WTC11 (cell line): Measurements from ENCODE around the gene C17orf100. TPM values are rescaled to one million over a fixed set of nuclear protein-coding genes. Genes with fewer than 3 reads are reported as not detected.
"Not testable (repeated sequence)": the region's sequence is repeated elsewhere in the genome, so short reads cannot be mapped to it uniquely, and the experiment has no call there.

Experiments
- ATAC-seq: fragments of 200-7000 bp; cut with Tn5 transposase; 2 replicates; pipeline ENCODE4 v1.10.0; 2021; ENCODE audit warnings: mild to moderate bottlenecking, moderate library complexity
- CTCF ChIA-PET: fragments of 300-600 bp; sonication (Branson Sonifier 250); formaldehyde crosslinking; loops from one replicate; lab custom pipeline; 2021; ENCODE audit warnings: antibody characterized with exemption; lab: Charles Lee
- POLR2A ChIA-PET: fragments of 350-600 bp; sonication (Branson Sonifier 250); formaldehyde crosslinking; loops from one replicate; lab custom pipeline; 2021; ENCODE audit warnings: antibody characterized with exemption; lab: Charles Lee
- DNase-seq: peaks from one replicate; pipeline ENCODE4 v3.0.0; 2021; ENCODE audit warnings: low spot score
- H3K27ac Mint-ChIP-seq: 2 replicates; pipeline ENCODE4 v1.8.0; 2021; ENCODE audit warnings: mixed read lengths
- H3K27me3 Mint-ChIP-seq: 2 replicates; pipeline ENCODE4 v1.8.0; 2021; ENCODE audit warnings: low read depth, mild to moderate bottlenecking, moderate library complexity, mixed read lengths
- H3K36me3 Mint-ChIP-seq: 2 replicates; pipeline ENCODE4 v1.8.0; 2021; ENCODE audit warnings: mixed read lengths
- H3K4me1 Mint-ChIP-seq: 2 replicates; pipeline ENCODE4 v1.8.0; 2022; ENCODE audit warnings: mixed read lengths
- H3K4me3 Mint-ChIP-seq: 2 replicates; pipeline ENCODE4 v1.8.0; 2021; ENCODE audit warnings: mild to moderate bottlenecking, moderate library complexity, mixed read lengths
- H3K9me3 Mint-ChIP-seq: 2 replicates; pipeline ENCODE4 v1.8.0; 2021; ENCODE audit warnings: mixed read lengths
- ATF1 ChIP-seq: sonication (generic); formaldehyde crosslinking; IDR thresholded peaks from 2 replicates; pipeline ENCODE4 v1.8.1; 2023; ENCODE audit warnings: mild to moderate bottlenecking, moderate library complexity, missing genetic modification reagents
- EMX1 ChIP-seq: fragments of 250-450 bp; sonication (Bioruptor Pico); IDR thresholded peaks from 2 replicates; pipeline ENCODE4 v1.8.0; 2021; ENCODE audit warnings: mild to moderate bottlenecking
- KAT7 ChIP-seq: sonication (generic); formaldehyde crosslinking; IDR thresholded peaks from 2 replicates; pipeline ENCODE4 v1.8.1; 2023; ENCODE audit warnings: missing genetic modification reagents, mild to moderate bottlenecking, borderline replicate concordance
- ZNF416 ChIP-seq: fragments of 250-450 bp; sonication (Bioruptor Pico); IDR thresholded peaks from 2 replicates; pipeline ENCODE4 v1.9.0; 2021; ENCODE audit warnings: mild to moderate bottlenecking, inconsistent platforms
- ZNF671 ChIP-seq: fragments of 250-450 bp; sonication (Bioruptor Pico); IDR thresholded peaks from 2 replicates; pipeline ENCODE4 v1.8.0; 2021; ENCODE audit warnings: mild to moderate bottlenecking
- total RNA-seq: library from RNA; stranded (reverse); gene quantifications from 3 replicates; pipeline ENCODE4 v1.2.3, GENCODE V29; 2021
- TF ChIP-seq, protein P1 (sequence below): fragments of 250-450 bp; sonication (Bioruptor Pico); IDR thresholded peaks from 2 replicates; pipeline ENCODE4 v1.9.0; 2021; ENCODE audit warnings: mild to moderate bottlenecking, borderline replicate concordance
- TF ChIP-seq, protein P2 (sequence below): fragments of 200-600 bp; IDR thresholded peaks from 2 replicates; pipeline ENCODE4 v1.8.0; 2022; ENCODE audit warnings: antibody characterized with exemption
- TF ChIP-seq, protein P3 (sequence below): sonication (generic); formaldehyde crosslinking; IDR thresholded peaks from 2 replicates; pipeline ENCODE4 v1.8.0; 2023; ENCODE audit warnings: missing genetic modification reagents, mild to moderate bottlenecking, borderline replicate concordance
- TF ChIP-seq, protein P4 (sequence below): sonication (generic); formaldehyde crosslinking; IDR thresholded peaks from 2 replicates; pipeline ENCODE4 v1.8.1; 2022; ENCODE audit warnings: low read depth, mild to moderate bottlenecking, moderate library complexity, missing genetic modification reagents, borderline replicate concordance
- TF ChIP-seq, protein P5 (sequence below): sonication (generic); formaldehyde crosslinking; IDR thresholded peaks from 2 replicates; pipeline ENCODE4 v1.8.1; 2023; ENCODE audit warnings: mild to moderate bottlenecking, missing genetic modification reagents, borderline replicate concordance

The C17orf100 gene
- total RNA-seq, 1 experiment from 2014 or later = 2.7 TPM

DNA sequence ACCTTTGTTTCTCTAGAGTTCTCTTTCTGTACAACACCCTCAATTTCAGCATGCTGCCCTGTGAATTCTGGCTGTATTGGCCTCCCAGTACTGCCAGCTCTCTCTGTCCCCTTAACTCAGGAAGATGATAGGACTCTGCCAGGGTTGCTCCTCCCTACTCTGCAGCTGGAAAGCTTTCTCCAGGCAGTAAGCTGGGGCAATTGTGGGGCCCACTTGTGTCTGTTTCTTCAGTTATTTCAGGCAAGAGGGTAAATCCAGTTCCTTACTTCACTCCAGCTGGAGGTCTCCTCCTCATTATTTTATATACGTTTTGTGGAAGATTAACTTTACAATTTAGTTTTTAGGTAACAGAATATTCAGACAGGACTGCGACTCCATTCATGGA is 9.9 kb downstream of the C17orf100 start (continued):
- TF ChIP-seq, protein P1, sequence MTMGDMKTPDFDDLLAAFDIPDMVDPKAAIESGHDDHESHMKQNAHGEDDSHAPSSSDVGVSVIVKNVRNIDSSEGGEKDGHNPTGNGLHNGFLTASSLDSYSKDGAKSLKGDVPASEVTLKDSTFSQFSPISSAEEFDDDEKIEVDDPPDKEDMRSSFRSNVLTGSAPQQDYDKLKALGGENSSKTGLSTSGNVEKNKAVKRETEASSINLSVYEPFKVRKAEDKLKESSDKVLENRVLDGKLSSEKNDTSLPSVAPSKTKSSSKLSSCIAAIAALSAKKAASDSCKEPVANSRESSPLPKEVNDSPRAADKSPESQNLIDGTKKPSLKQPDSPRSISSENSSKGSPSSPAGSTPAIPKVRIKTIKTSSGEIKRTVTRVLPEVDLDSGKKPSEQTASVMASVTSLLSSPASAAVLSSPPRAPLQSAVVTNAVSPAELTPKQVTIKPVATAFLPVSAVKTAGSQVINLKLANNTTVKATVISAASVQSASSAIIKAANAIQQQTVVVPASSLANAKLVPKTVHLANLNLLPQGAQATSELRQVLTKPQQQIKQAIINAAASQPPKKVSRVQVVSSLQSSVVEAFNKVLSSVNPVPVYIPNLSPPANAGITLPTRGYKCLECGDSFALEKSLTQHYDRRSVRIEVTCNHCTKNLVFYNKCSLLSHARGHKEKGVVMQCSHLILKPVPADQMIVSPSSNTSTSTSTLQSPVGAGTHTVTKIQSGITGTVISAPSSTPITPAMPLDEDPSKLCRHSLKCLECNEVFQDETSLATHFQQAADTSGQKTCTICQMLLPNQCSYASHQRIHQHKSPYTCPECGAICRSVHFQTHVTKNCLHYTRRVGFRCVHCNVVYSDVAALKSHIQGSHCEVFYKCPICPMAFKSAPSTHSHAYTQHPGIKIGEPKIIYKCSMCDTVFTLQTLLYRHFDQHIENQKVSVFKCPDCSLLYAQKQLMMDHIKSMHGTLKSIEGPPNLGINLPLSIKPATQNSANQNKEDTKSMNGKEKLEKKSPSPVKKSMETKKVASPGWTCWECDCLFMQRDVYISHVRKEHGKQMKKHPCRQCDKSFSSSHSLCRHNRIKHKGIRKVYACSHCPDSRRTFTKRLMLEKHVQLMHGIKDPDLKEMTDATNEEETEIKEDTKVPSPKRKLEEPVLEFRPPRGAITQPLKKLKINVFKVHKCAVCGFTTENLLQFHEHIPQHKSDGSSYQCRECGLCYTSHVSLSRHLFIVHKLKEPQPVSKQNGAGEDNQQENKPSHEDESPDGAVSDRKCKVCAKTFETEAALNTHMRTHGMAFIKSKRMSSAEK (CRISPR knock-in tag) = no peak
- no peak for TF ChIP-seq ZNF671 (CRISPR knock-in tag)

DNA sequence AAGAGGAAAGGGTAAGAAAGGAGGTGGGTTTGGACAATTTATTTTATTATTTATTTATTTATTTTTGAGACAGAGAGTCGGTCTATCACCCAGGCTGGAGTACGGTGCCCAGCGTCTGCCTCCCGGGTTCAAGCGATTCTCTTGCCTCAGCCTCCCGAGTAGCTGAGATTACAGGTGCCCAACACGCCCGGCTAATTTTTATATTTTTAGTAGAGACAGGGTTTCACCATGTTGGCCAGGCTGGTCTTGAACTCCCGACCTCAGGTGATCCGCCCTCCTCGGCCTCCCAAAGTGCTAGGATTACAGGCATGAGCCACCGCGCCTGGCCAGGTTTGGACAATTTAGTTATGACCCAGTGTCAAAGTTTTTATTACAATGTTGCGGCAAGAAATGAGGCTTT is 11.6 kb downstream of the C17orf100 start:
- CTCF ChIA-PET = interaction anchor here (0.6 kb wide), 1 partner anchor 897 kb away, joined by 3 read pairs; no protein-coding TSS in a partner anchor
- DNase-seq, H3K4me3 Mint-ChIP-seq, POLR2A ChIA-PET, H3K27ac Mint-ChIP-seq, H3K9me3 Mint-ChIP-seq, ATAC-seq, H3K36me3 Mint-ChIP-seq, H3K4me1 Mint-ChIP-seq: not testable (repeated sequence)
- H3K27me3 Mint-ChIP-seq = peaks cover 55% of the 10 kb centered on the region

DNA sequence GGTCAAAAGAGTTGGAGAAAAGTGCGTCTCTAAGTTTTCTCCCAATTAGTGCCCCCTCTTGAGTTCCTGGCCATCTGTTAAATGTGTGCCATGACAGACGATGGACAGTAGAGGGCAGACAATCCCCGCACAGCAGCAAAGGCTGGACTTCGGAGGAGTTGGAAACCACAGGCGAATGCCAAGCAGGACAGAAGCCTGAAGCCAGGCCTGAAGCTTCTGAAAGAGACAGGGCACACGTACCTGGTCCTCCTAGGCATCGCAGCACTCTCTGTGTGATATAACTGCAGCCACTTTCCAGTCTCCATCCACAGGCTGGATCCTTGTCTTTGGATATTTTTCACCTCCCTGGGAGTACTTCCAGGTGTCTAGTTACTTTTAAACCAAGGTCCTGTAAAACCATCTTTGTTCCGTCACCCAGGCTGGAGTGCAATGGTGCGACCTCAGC is 14.5 kb downstream of the C17orf100 start:
- peaks cover 12% of the 10 kb centered on the region for H3K4me1 Mint-ChIP-seq
- CTCF ChIA-PET = interaction anchor here (0.5 to 3.0 kb wide), 27 partner anchors 9 to 356 kb away, joined by 3 to 31 read pairs (median 4); partner anchors contain the start of genes FBXO39, SLC13A5 and TEKT1
- no peak overlapping the region for H3K4me3 Mint-ChIP-seq
- DNase-seq (peak; percentile 78), ATAC-seq (peak; percentile 95)
- H3K9me3 Mint-ChIP-seq = no peaks in the 10 kb centered on the region
- TF ChIP-seq, protein P2, sequence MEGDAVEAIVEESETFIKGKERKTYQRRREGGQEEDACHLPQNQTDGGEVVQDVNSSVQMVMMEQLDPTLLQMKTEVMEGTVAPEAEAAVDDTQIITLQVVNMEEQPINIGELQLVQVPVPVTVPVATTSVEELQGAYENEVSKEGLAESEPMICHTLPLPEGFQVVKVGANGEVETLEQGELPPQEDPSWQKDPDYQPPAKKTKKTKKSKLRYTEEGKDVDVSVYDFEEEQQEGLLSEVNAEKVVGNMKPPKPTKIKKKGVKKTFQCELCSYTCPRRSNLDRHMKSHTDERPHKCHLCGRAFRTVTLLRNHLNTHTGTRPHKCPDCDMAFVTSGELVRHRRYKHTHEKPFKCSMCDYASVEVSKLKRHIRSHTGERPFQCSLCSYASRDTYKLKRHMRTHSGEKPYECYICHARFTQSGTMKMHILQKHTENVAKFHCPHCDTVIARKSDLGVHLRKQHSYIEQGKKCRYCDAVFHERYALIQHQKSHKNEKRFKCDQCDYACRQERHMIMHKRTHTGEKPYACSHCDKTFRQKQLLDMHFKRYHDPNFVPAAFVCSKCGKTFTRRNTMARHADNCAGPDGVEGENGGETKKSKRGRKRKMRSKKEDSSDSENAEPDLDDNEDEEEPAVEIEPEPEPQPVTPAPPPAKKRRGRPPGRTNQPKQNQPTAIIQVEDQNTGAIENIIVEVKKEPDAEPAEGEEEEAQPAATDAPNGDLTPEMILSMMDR = peak; percentile 68
- no peak for TF ChIP-seq EMX1 (CRISPR knock-in tag)
- no peak overlapping the region for H3K27ac Mint-ChIP-seq
- no peaks in the 10 kb centered on the region for H3K36me3 Mint-ChIP-seq
- POLR2A ChIA-PET = no interaction called here
- H3K27me3 Mint-ChIP-seq = peaks cover 41% of the 10 kb centered on the region

DNA sequence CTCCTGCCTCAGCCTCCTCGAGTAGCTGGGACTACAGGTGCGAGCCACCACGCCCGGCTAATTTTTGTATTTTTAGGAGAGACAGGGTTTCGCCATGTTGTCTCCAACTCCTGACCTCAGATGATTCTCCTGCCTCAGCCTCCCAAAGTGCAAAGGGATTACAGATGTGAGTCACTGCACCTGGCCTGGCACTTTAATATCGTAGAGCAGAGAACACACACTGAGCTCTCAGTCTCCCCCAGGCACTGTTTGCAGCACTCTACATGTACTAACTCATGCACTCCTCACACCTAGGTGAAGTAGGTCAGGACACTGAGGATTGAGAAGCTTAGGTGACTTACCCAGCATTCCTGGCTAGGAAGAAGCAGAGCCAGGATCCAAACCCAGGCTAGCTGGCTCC is 15.0 kb downstream of the C17orf100 start:
- Mint-ChIP-seq H3K4me3 (no peak overlapping the region), H3K27me3 (peaks cover 36% of the 10 kb centered on the region), H3K9me3 (no peaks in the 10 kb centered on the region), H3K4me1 (peaks cover 12% of the 10 kb centered on the region), H3K27ac (no peak overlapping the region), H3K36me3 (no peaks in the 10 kb centered on the region)
- no peak for DNase-seq
- ChIA-PET POLR2A (no interaction called here), CTCF (interaction anchor here (0.5 to 3.0 kb wide), 26 partner anchors 9 to 355 kb away, joined by 3 to 31 read pairs (median 4); partner anchors contain the start of genes FBXO39, SLC13A5 and TEKT1)
- ATAC-seq = no peak
- TF ChIP-seq KAT7 (CRISPR knock-in tag) = no peak
- TF ChIP-seq, protein P3, sequence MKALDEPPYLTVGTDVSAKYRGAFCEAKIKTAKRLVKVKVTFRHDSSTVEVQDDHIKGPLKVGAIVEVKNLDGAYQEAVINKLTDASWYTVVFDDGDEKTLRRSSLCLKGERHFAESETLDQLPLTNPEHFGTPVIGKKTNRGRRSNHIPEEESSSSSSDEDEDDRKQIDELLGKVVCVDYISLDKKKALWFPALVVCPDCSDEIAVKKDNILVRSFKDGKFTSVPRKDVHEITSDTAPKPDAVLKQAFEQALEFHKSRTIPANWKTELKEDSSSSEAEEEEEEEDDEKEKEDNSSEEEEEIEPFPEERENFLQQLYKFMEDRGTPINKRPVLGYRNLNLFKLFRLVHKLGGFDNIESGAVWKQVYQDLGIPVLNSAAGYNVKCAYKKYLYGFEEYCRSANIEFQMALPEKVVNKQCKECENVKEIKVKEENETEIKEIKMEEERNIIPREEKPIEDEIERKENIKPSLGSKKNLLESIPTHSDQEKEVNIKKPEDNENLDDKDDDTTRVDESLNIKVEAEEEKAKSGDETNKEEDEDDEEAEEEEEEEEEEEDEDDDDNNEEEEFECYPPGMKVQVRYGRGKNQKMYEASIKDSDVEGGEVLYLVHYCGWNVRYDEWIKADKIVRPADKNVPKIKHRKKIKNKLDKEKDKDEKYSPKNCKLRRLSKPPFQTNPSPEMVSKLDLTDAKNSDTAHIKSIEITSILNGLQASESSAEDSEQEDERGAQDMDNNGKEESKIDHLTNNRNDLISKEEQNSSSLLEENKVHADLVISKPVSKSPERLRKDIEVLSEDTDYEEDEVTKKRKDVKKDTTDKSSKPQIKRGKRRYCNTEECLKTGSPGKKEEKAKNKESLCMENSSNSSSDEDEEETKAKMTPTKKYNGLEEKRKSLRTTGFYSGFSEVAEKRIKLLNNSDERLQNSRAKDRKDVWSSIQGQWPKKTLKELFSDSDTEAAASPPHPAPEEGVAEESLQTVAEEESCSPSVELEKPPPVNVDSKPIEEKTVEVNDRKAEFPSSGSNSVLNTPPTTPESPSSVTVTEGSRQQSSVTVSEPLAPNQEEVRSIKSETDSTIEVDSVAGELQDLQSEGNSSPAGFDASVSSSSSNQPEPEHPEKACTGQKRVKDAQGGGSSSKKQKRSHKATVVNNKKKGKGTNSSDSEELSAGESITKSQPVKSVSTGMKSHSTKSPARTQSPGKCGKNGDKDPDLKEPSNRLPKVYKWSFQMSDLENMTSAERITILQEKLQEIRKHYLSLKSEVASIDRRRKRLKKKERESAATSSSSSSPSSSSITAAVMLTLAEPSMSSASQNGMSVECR (CRISPR knock-in tag) = no peak
- TF ChIP-seq ATF1 (CRISPR knock-in tag) = no peak
- TF ChIP-seq, protein P4, sequence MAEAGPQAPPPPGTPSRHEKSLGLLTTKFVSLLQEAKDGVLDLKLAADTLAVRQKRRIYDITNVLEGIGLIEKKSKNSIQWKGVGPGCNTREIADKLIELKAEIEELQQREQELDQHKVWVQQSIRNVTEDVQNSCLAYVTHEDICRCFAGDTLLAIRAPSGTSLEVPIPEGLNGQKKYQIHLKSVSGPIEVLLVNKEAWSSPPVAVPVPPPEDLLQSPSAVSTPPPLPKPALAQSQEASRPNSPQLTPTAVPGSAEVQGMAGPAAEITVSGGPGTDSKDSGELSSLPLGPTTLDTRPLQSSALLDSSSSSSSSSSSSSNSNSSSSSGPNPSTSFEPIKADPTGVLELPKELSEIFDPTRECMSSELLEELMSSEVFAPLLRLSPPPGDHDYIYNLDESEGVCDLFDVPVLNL (CRISPR knock-in tag) = no peak
- TF ChIP-seq, protein P5, sequence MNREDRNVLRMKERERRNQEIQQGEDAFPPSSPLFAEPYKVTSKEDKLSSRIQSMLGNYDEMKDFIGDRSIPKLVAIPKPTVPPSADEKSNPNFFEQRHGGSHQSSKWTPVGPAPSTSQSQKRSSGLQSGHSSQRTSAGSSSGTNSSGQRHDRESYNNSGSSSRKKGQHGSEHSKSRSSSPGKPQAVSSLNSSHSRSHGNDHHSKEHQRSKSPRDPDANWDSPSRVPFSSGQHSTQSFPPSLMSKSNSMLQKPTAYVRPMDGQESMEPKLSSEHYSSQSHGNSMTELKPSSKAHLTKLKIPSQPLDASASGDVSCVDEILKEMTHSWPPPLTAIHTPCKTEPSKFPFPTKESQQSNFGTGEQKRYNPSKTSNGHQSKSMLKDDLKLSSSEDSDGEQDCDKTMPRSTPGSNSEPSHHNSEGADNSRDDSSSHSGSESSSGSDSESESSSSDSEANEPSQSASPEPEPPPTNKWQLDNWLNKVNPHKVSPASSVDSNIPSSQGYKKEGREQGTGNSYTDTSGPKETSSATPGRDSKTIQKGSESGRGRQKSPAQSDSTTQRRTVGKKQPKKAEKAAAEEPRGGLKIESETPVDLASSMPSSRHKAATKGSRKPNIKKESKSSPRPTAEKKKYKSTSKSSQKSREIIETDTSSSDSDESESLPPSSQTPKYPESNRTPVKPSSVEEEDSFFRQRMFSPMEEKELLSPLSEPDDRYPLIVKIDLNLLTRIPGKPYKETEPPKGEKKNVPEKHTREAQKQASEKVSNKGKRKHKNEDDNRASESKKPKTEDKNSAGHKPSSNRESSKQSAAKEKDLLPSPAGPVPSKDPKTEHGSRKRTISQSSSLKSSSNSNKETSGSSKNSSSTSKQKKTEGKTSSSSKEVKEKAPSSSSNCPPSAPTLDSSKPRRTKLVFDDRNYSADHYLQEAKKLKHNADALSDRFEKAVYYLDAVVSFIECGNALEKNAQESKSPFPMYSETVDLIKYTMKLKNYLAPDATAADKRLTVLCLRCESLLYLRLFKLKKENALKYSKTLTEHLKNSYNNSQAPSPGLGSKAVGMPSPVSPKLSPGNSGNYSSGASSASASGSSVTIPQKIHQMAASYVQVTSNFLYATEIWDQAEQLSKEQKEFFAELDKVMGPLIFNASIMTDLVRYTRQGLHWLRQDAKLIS = no peak
- no peak for TF ChIP-seq ZNF416 (CRISPR knock-in tag)
